GM18499 (cell line): ENCODE measurements around the gene SDHAF3.
"Not testable (repeated sequence)": the region's sequence is repeated elsewhere in the genome, so short reads cannot be mapped to it uniquely, and the experiment has no call there.

Source experiments
- ATAC-seq: cut with Tn5 transposase; IDR thresholded peaks from one replicate; pipeline ENCODE4 v1.9.1; 2021; ENCODE audit warnings: moderate number of reproducible peaks; ENCODE audit not compliant: insufficient read depth, unreplicated experiment

Gene SDHAF3

DNA sequence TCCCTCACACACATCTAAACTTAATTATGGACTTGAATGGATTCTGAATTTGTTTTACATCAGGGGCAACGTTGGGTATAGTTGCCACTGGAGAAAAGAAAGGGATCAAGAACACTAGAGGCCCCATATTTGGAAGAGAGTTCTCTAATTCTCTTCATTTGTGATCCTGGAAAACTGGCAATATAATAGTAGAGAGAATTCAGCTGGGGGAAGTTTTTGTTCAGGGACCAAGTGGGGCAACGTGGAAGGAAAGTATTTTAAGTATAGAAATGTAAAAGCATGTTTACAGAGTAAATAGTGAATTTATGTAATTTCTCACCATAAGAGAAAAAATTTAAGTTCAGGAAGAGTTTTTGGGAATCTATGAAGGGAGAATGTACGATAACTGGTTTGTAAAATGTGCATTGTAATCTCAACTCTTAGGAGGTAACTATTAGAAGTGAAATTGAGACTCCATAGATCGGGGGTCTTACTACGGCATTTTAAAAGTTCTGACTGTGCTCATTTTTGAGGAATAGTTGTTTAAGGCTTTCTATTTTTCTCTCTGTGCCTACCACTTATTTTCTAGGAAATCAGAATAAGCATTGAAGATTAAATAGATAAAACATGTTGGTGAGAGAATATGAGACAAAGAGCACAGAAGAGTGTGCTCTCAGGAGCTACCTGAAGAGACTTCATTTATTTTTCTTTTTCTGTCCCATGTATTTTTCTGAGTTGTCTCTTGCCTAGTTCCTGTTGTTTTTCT lies 3.4 kb downstream of the SDHAF3 start:
- no peak for ATAC-seq

GRCh38 chr7:97123115-97123514 lies 5.6 kb downstream of the SDHAF3 start:
- not testable (repeated sequence) for ATAC-seq

DNA sequence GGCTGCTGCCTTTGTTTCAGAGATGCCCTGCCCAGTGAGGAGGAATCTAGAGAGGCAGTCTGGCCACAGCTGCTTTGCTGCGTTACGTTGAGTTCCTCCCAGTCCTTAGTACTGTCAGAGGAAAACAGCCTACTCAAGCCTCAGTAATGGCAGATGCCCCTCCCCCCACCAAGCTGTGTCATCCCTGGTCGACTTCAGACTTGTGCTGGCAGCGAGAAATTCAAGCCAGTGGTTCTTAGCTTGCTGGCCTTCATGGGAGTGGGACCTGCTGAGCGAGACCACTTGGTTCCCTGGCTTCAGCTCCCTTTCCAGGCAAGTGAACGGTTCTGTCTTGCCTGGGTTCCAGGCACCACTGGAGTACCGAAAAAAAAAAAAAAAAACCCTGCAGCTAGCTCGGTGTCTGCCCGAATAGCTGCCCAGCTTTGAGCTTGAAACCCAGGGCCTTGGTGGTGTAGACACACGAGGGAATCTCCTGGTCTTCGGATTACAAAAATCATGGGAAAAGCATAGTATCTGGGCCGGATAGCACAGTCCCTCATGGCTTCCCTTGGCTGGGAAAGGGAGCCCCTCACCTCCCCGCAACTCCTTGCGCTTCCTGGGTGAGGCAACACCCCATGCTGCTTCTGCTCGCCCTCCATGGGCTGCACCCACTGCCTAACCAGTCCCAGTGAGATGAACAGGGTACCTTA lies 9.1 kb downstream of the SDHAF3 start:
- ATAC-seq: no peak

- ATAC-seq: no peak
Measured at GRCh38 chr7:97128736-97129135, 11.2 kb downstream of the SDHAF3 start.

GRCh38 chr7:97130417-97131139 lies 13.1 kb downstream of the SDHAF3 start:
- ATAC-seq: no peak

DNA sequence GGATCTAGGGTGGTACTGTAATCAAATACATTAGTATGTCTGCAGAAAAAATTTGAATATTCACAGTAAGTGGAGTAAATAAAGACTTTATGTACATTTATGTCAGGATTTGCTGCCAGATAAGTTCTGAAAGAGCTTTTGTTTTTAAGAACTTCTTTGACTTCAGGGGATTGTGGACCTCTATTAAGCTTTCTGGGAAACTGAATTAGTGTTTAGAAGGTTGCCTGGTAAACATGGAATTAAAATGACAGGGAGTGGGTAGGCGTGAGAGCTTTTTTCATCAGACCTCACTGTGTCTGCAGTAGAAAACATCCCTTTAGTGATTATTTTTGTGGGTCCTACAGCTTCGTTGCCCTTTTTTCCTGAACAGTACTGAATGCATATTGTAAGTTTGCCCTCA lies 15.7 kb downstream of the SDHAF3 start:
- ATAC-seq: no peak

DNA sequence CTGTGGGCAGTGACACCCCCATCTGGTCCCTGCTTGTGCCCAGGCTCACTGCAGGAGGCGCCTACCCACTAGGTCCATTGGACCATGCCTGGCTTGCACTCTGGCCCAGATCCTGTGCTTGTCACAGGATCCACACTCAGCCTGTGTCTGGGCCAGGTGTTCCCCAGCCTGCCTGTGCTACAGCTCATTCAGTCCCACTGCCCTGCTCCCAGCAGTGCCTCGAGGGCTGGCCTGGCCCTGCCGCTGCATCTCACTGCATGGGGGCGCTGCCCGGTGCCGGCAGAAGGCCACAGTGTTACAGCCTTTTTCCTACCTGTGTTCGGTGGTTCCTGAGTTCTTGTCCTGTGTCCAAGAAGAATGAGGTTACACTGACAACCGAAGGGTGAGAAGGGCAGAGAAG lies 21.3 kb downstream of the SDHAF3 start:
- no peak for ATAC-seq

DNA sequence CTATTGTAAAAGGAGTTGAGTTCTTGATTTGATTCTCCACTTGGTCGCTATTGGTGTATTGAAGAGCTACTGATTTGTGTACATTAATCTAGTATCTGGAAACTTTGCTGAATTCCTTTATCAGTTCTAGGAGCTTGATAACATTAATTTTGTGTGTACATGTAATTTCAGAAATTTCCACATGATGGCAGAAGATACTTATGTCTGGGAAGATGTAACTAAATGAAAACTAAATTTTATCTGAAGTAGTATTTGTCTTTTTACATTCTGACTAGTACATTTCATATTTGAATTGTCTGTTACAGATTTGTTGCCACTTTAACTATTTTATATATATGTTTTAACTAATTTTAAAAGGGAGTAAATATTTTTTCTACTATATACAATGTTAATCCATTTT lies 27.6 kb downstream of the SDHAF3 start:
- ATAC-seq: no peak

DNA sequence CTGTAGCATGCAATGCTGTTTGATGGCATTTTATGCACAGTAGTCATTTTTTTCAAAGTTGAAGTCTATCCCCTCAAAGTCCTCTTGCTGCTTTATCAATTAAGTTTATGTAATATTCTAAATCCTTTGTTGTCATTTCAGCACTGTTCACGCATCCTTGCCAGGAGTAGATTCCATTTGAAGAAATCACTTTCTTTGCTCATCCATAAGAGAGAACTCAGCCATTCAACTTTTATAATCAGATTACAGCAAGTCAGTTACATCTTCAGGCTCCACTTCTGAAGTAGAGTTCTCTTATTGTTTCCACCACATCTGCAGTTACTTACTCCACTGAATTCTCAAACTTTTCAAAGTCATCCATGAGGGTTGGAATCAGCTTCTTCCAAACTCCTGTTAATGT lies 32.3 kb downstream of the SDHAF3 start:
- ATAC-seq: no peak

- no peak for ATAC-seq
Measured at GRCh38 chr7:97155897-97156418, 38.5 kb downstream of the SDHAF3 start.

DNA sequence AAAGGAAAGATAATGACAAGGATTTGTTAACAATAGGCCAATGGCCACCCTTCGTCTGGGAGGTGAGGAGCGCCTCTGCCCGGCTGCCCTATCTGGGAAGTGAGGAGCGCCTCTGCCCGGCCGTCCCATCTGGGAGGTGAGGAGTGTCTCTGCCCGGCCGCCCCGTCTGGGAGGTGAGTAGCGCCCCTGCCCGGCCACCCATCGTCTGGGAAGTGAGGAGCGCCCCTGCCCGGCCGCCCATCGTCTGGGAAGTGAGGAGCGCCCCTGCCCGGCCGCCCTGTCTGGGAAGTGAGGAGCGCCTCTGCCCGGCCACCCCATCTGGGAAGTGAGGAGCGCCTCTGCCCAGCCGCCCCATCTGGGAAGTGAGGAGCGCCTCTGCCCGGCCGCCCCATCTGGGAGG lies 42.5 kb downstream of the SDHAF3 start:
- ATAC-seq: not testable (repeated sequence)

GRCh38 chr7:97161609-97162008 lies 44.1 kb downstream of the SDHAF3 start:
- not testable (repeated sequence) for ATAC-seq

DNA sequence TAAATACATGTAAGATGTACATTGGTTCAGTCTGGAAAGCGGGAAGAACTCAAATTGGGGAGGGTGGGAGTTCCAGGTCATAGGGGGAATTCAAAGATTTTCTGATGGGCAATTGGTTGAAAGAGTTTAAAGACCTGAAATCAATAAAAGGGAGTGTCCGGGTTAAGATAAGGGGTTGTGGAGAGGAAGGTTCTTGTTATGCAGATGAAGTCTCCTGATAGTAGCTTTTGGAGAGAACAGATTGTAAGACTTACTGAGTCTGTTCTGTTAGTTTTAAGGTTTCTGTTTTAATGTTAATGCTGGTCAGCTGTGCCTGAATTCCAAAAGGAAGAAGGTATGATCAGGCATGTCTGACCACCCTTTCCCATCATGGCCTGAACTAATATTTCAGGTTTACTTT lies 48.8 kb downstream of the SDHAF3 start:
- ATAC-seq: no peak

DNA sequence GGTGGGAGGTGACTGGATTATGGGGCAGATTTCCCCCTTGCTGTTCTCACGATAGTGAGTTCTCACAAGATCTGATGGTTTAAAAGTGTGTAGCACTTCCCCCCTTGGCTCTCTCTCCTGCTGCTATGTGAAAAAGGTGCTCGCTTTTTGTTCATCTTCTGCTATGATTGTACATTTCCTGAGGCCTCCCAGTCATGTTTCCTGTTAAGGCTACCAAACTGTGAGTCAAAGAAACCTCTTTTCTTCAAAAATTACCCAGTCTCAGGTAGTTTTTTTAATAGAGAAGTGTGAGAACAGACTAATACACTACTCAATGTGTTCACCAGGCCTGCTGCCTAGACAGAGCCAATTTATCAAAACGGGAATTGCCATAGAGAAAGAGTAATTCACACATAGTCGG lies 49.7 kb downstream of the SDHAF3 start:
- no peak for ATAC-seq

DNA sequence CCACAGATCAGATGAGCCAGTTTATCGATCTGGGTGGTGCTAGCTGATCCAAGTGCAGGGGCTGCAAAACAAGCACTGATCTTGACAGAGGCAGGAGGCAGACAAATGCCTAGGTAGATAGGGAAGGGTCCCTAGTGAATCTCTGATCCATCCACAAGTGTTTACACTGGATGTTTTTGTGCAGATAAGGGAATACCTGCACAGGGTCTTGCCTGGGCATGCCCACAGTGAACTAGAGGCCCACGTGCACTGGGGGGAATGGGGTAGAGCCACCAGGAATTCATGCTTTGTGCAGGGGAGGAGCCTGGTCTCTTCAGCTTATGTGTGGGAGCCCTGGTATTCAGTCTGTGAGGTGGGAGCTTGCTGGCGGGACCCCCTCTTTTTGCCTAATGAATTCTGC lies 50.3 kb downstream of the SDHAF3 start:
- no peak for ATAC-seq

DNA sequence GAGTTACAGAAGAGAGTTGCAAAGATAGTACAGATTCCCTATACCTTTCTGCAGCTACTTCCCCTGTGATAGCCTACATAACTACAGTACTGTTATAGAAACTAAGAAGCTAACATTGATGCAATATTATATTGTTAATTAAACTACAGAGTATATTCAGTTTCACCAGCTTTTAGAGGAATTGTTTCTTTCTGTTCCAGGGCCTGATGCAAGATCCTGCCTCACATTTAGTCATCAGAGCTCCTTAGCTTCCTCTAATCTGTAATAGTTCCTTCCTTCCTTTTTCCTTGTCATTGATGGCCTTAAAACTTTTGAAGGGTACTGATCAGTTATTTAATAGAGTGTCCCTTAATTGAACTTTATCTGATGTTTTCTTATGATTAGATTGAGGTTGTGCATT lies 56.8 kb downstream of the SDHAF3 start:
- no peak for ATAC-seq

DNA sequence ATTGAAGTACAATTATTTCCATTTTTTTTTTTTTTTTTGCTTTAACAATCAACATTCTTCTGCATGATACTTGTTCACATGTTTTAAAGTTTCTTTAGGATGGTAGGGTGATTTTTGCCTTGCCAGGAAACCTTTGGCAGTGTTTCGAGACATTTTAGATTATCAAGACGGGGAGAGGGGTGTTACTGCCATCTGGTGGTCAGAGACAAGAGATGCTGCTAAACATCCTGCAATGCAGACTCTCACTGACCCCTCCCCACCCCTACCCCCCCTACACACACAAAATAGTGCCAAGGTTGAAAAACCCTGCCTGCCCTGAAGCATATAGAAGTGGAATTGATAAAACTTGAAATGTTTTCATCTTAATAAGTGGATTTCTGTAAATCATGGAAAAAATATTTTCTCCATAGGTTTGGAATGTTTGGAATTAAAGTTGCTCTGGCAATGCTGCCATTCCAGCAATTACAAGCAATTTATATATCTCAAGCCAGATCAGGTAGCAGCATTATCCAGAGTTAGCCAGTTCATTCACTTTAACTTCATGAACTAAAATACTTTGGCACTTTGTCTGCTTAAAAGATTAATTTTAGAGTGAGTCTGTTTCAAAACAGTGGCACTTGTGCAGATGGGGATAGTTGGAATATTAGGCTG lies 62.1 kb downstream of the SDHAF3 start:
- no peak for ATAC-seq

GRCh38 chr7:97187067-97187466 lies 69.6 kb downstream of the SDHAF3 start:
- ATAC-seq: no peak

- ATAC-seq: not testable (repeated sequence)
Measured at GRCh38 chr7:97196174-97196573, 78.7 kb downstream of the SDHAF3 start.

GRCh38 chr7:97198596-97198995 lies 81.1 kb downstream of the SDHAF3 start:
- ATAC-seq: no peak

- no peak for ATAC-seq
Measured at GRCh38 chr7:97200018-97200417, 82.5 kb downstream of the SDHAF3 start.
